Astrocyte (in vitro differentiated cells and primary cell): ENCODE data around the gene SESN2. TPM values are rescaled to one million over a fixed set of nuclear protein-coding genes. Genes with fewer than 3 reads are reported as not detected.
A peak's percentile ranks its signal among the peaks of the same experiment; 100 is the strongest.

ENCODE experiments used
- DNase-seq: peaks from one replicate; pipeline ENCODE4 v3.0.0-alpha.2; 2010; ENCODE audit warnings: low read depth
- FAIRE-seq: peaks from 2 replicates; lab custom pipeline; 2011; peaks lifted over from hg19 to GRCh38; lab: Jason Lieb, UNC
- H2AFZ ChIP-seq: 2 replicates; pipeline ENCODE4 v1.6.0; 2012; ENCODE audit warnings: low read depth, low read length, inconsistent platforms
- H3K27ac ChIP-seq: 2 replicates; pipeline ENCODE4 v1.5.1; 2011; ENCODE audit warnings: low read depth, low read length, inconsistent platforms
- H3K27me3 ChIP-seq: 2 replicates; pipeline ENCODE4 v1.6.0; 2011; ENCODE audit warnings: low read length, inconsistent platforms; ENCODE audit not compliant: insufficient read depth
- H3K36me3 ChIP-seq: 2 replicates; pipeline ENCODE4 v1.5.1; 2011; ENCODE audit warnings: low read length, inconsistent platforms; ENCODE audit not compliant: insufficient read depth
- H3K4me1 ChIP-seq: 2 replicates; pipeline ENCODE4 v1.5.1; 2011; ENCODE audit warnings: low read length, inconsistent platforms; ENCODE audit not compliant: insufficient read depth
- H3K4me2 ChIP-seq: 2 replicates; pipeline ENCODE4 v1.6.0; 2012; ENCODE audit warnings: low read length, inconsistent platforms
- H3K4me3 ChIP-seq: 2 replicates; pipeline ENCODE4 v1.5.1; 2011; ENCODE audit warnings: low read depth, mild to moderate bottlenecking, low read length, inconsistent platforms; ENCODE audit not compliant: insufficient read depth
- H3K79me2 ChIP-seq: 2 replicates; pipeline ENCODE4 v1.6.0; 2012; ENCODE audit warnings: mild to moderate bottlenecking, low read length, inconsistent platforms; ENCODE audit not compliant: insufficient read depth
- H3K9ac ChIP-seq: 2 replicates; pipeline ENCODE4 v1.6.0; 2012; ENCODE audit warnings: mild to moderate bottlenecking, low read length, inconsistent platforms
- H3K9me3 ChIP-seq: 2 replicates; pipeline ENCODE4 v1.5.1; 2012; ENCODE audit warnings: low read depth, mild to moderate bottlenecking, low read length, inconsistent platforms; ENCODE audit not compliant: insufficient read depth
- H4K20me1 ChIP-seq: 2 replicates; pipeline ENCODE4 v1.6.0; 2012; ENCODE audit warnings: low read length, inconsistent platforms; ENCODE audit not compliant: insufficient read depth
- H3K27ac Mint-ChIP-seq: one replicate; pipeline ENCODE4 v1.8.0; 2021; ENCODE audit warnings: mild to moderate bottlenecking, mixed read lengths; ENCODE audit not compliant: unreplicated experiment
- H3K27me3 Mint-ChIP-seq: one replicate; pipeline ENCODE4 v1.8.0; 2021; ENCODE audit warnings: low read depth, mixed read lengths; ENCODE audit not compliant: unreplicated experiment
- H3K36me3 Mint-ChIP-seq: one replicate; pipeline ENCODE4 v1.8.0; 2021; ENCODE audit warnings: low read depth, mixed read lengths; ENCODE audit not compliant: unreplicated experiment
- H3K4me1 Mint-ChIP-seq: one replicate; pipeline ENCODE4 v1.8.0; 2021; ENCODE audit warnings: low read depth, mixed read lengths; ENCODE audit not compliant: unreplicated experiment
- H3K4me3 Mint-ChIP-seq: one replicate; pipeline ENCODE4 v1.8.0; 2021; ENCODE audit warnings: mild to moderate bottlenecking, moderate library complexity, mixed read lengths; ENCODE audit not compliant: unreplicated experiment
- H3K9me3 Mint-ChIP-seq: one replicate; pipeline ENCODE4 v1.8.0; 2021; ENCODE audit warnings: mild to moderate bottlenecking, mixed read lengths; ENCODE audit not compliant: unreplicated experiment
- EZH2 ChIP-seq: IDR thresholded peaks from 2 replicates; pipeline ENCODE4 v1.6.1; 2012; ENCODE audit warnings: mild to moderate bottlenecking, low read length, inconsistent platforms; ENCODE audit not compliant: insufficient read depth
- total RNA-seq: library from RNA; stranded (reverse); gene quantifications from 2 replicates; pipeline ENCODE4 v1.2.1, GENCODE V29; 2021
- TF ChIP-seq, protein P1 (sequence below): IDR thresholded peaks from 2 replicates; pipeline ENCODE4 v1.5.1; 2011; ENCODE audit warnings: low read depth, mild to moderate bottlenecking, inconsistent platforms, low read length, moderate library complexity; ENCODE audit not compliant: insufficient read depth

Gene SESN2
- total RNA-seq, 1 donor from 2014 or later = 78.3 TPM

DNA sequence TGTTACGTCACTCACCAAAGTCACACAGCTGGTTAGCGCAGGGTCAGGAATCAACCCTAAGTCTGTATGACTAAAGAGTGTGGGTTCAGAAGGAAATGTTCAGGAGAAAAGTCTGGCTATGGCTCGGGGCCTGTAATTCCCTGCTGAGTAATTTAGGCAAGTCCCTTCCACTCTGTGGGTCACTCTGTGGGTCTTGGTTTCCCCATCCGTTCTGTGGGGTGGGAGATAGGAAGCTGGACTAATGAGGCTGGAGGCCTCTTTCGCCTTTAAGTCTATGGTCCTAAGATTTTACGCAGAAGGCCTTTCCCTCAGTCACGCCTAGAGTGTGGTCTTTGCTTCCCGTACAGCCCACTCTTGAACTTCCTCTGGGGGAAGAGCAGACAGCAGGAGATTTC lies 55.2 kb downstream of the SESN2 start:
- H4K20me1 ChIP-seq = no peaks in the 10 kb centered on the region
- H3K27me3 ChIP-seq = no peaks in the 10 kb centered on the region
- no peaks in the 10 kb centered on the region for H3K36me3 ChIP-seq
- no peak overlapping the region for H3K27ac ChIP-seq
- no peak overlapping the region for H3K27ac Mint-ChIP-seq
- no peak overlapping the region for H2AFZ ChIP-seq
- H3K4me1 ChIP-seq = no peaks in the 10 kb centered on the region
- no peak overlapping the region for H3K4me3 Mint-ChIP-seq
- FAIRE-seq = no peak
- H3K9me3 Mint-ChIP-seq = no peaks in the 10 kb centered on the region
- TF ChIP-seq EZH2 = no peak
- TF ChIP-seq, protein P1, sequence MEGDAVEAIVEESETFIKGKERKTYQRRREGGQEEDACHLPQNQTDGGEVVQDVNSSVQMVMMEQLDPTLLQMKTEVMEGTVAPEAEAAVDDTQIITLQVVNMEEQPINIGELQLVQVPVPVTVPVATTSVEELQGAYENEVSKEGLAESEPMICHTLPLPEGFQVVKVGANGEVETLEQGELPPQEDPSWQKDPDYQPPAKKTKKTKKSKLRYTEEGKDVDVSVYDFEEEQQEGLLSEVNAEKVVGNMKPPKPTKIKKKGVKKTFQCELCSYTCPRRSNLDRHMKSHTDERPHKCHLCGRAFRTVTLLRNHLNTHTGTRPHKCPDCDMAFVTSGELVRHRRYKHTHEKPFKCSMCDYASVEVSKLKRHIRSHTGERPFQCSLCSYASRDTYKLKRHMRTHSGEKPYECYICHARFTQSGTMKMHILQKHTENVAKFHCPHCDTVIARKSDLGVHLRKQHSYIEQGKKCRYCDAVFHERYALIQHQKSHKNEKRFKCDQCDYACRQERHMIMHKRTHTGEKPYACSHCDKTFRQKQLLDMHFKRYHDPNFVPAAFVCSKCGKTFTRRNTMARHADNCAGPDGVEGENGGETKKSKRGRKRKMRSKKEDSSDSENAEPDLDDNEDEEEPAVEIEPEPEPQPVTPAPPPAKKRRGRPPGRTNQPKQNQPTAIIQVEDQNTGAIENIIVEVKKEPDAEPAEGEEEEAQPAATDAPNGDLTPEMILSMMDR = no peak
- H3K4me3 ChIP-seq = no peak overlapping the region
- no peaks in the 10 kb centered on the region for H3K9me3 ChIP-seq
- H3K36me3 Mint-ChIP-seq = no peaks in the 10 kb centered on the region
- H3K79me2 ChIP-seq = no peaks in the 10 kb centered on the region
- no peaks in the 10 kb centered on the region for H3K27me3 Mint-ChIP-seq
- no peak for DNase-seq
- no peak overlapping the region for H3K9ac ChIP-seq
- H3K4me2 ChIP-seq = no peak overlapping the region
- peaks cover 4% of the 10 kb centered on the region for H3K4me1 Mint-ChIP-seq

DNA sequence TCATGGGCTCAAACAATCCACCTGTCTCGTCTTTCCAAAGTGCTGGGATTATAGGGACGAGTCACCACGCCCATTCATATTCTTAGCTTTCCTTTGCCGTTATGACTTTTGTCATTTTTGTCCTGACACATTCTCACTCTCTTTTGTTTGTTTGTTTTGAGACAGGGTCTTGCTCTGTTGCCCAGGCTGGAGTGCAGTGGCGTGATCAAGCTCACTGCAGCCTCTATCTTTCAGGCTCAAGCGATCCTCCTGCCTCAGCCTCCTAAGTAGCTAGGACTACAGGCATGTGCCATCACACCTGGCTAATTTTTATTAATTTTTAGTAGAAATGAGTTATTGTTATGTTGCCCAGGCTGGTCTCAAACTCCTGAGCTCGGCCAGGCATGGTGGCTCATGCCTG lies 57.7 kb downstream of the SESN2 start:
- Histone ChIP-seq H3K36me3 (no peaks in the 10 kb centered on the region), H3K4me1 (no peaks in the 10 kb centered on the region), H3K27me3 (no peaks in the 10 kb centered on the region), H3K79me2 (no peaks in the 10 kb centered on the region), H4K20me1 (no peaks in the 10 kb centered on the region), H3K27ac (no peak overlapping the region), H3K4me2 (no peak overlapping the region), H3K9me3 (no peaks in the 10 kb centered on the region), H2AFZ (no peak overlapping the region), H3K4me3 (no peak overlapping the region), H3K9ac (no peak overlapping the region)
- H3K9me3 Mint-ChIP-seq = no peaks in the 10 kb centered on the region
- FAIRE-seq = no peak
- H3K4me3 Mint-ChIP-seq = peak overlapping the region; percentile 69
- no peak for TF ChIP-seq EZH2
- TF ChIP-seq, protein P1 = no peak
- DNase-seq = no peak
- no peaks in the 10 kb centered on the region for H3K27me3 Mint-ChIP-seq
- peaks cover 4% of the 10 kb centered on the region for H3K4me1 Mint-ChIP-seq
- no peak overlapping the region for H3K27ac Mint-ChIP-seq
- H3K36me3 Mint-ChIP-seq = no peaks in the 10 kb centered on the region

DNA sequence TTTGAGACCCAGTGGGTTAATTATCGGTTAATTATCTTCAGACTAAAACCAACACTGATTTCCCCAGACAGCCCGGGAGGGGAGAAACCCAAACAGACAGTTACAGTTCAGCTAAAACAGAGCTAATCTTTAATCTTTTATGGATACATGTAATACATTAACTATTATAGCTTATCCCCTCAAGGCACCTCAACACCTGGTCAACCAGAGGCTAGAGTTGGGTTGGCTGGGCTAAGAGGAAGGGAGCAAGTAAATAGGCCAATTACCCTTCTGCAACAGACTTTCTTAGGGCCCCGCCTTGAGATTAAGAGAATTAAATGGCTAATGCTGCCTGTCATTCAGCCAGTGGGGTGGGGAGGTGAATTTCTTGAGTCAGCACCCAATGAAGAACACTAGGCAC lies 62.9 kb downstream of the SESN2 start:
- FAIRE-seq (no peak), DNase-seq (no peak)
- no peaks in the 10 kb centered on the region for H3K9me3 Mint-ChIP-seq
- H3K27ac Mint-ChIP-seq = no peak overlapping the region
- H4K20me1 ChIP-seq = no peaks in the 10 kb centered on the region
- no peak overlapping the region for H2AFZ ChIP-seq
- H3K36me3 ChIP-seq = no peaks in the 10 kb centered on the region
- no peaks in the 10 kb centered on the region for H3K36me3 Mint-ChIP-seq
- no peak overlapping the region for H3K27ac ChIP-seq
- H3K27me3 Mint-ChIP-seq = no peaks in the 10 kb centered on the region
- H3K4me1 ChIP-seq = no peaks in the 10 kb centered on the region
- H3K79me2 ChIP-seq = no peaks in the 10 kb centered on the region
- no peak overlapping the region for H3K9ac ChIP-seq
- H3K27me3 ChIP-seq = no peaks in the 10 kb centered on the region
- no peak overlapping the region for H3K4me3 Mint-ChIP-seq
- no peak for TF ChIP-seq EZH2
- TF ChIP-seq, protein P1 = no peak
- H3K9me3 ChIP-seq = no peaks in the 10 kb centered on the region
- H3K4me2 ChIP-seq = no peak overlapping the region
- no peaks in the 10 kb centered on the region for H3K4me1 Mint-ChIP-seq
- no peak overlapping the region for H3K4me3 ChIP-seq
